Upper lobe of left lung (tissue), 6 donors: ENCODE measurements around the gene IRF2. TPM values are rescaled to one million over a fixed set of nuclear protein-coding genes. Genes with fewer than 3 reads are reported as not detected.
A peak's percentile ranks its signal among the peaks of the same experiment; 100 is the strongest.

Experiments used
- ATAC-seq, 2 donors: fragments of 200-7000 bp; cut with Tn5 transposase; one replicate each; pipeline ENCODE4 v1.9.1; 2022; ENCODE audit warnings: mild to moderate bottlenecking in 2 of 2, moderate library complexity in 2 of 2; ENCODE audit not compliant: low FRiP score in 2 of 2
- DNase-seq, 2 donors: peaks; one replicate each; pipeline ENCODE4 v3.0.0-alpha.2; 2019 to 2020
- H3K27ac ChIP-seq, 4 donors: fragments of 200-600 bp; sonication (generic); one replicate each; pipeline ENCODE4 v1.5.1; 2016 to 2019
- H3K27me3 ChIP-seq, 4 donors: fragments of 200-600 bp; sonication (generic); one replicate each; pipeline ENCODE4 v1.5.1; 2017 to 2019
- H3K36me3 ChIP-seq, 4 donors: fragments of 200-600 bp; sonication (generic); one replicate each; pipeline ENCODE4 v1.5.1; 2016 to 2019
- H3K4me1 ChIP-seq, 4 donors: fragments of 200-600 bp; sonication (generic); one replicate each; pipeline ENCODE4 v1.5.1; 2018 to 2019
- H3K4me3 ChIP-seq, 4 donors: fragments of 200-600 bp; sonication (generic); one replicate each; pipeline ENCODE4 v1.5.1; 2017 to 2019; ENCODE audit warnings: mild to moderate bottlenecking in 2 of 4, moderate library complexity in 1 of 4
- H3K9me3 ChIP-seq, 4 donors: fragments of 200-600 bp; sonication (generic); one replicate each; pipeline ENCODE4 v1.5.1; 2018 to 2019
- CTCF ChIP-seq, 6 experiments: fragments of 450-650 bp in 4 of 6; fragments of 200-600 bp in 2 of 6; sonication (generic) in 2 of 6; IDR thresholded peaks; one replicate each; pipeline ENCODE4 v1.5.1; 2016 to 2019; ENCODE audit warnings: antibody characterized with exemption in 6 of 6
- EP300 ChIP-seq, 4 donors: sonication (generic); formaldehyde crosslinking; IDR thresholded peaks; one replicate each; pipeline ENCODE4 v1.5.1; 2017; ENCODE audit warnings: antibody characterized with exemption in 4 of 4, control low read depth in 2 of 4
- POLR2A ChIP-seq, 4 donors: fragments of 450-650 bp; IDR thresholded peaks; one replicate each; pipeline ENCODE4 v1.5.1; 2016 to 2017; ENCODE audit warnings: antibody characterized with exemption in 4 of 4, mild to moderate bottlenecking in 2 of 4
- POLR2AphosphoS5 ChIP-seq, 2 donors: sonication (generic); formaldehyde crosslinking; IDR thresholded peaks; one replicate each; pipeline ENCODE4 v1.5.1; 2017; ENCODE audit warnings: antibody characterized with exemption in 2 of 2
- WGBS, 2 donors: methylation state at CpG; one replicate each; pipeline ENCODE4 v1.1.5; 2017 to 2018; 5-methylcytosine and 5-hydroxymethylcytosine counted together
- total RNA-seq, 6 donors: library from RNA; depleted of rRNA in 4 of 6; stranded (reverse); fragments of >200 nt in 4 of 6; gene quantifications; one replicate each; pipeline versions ENCODE4 v1.1.0 to v1.2.1, GENCODE V29; 2016 to 2021
- donor health status: DM: no; HTN: no; CAD: no; lungs with moderate emphysema.
- donor health status: DM: no; HTN: yes; CAD: no; lungs with severe emphysema.

Gene IRF2
- total RNA-seq, 6 donors from 2014 or later = 25.5 to 46.1 (median 41.7) TPM

DNA sequence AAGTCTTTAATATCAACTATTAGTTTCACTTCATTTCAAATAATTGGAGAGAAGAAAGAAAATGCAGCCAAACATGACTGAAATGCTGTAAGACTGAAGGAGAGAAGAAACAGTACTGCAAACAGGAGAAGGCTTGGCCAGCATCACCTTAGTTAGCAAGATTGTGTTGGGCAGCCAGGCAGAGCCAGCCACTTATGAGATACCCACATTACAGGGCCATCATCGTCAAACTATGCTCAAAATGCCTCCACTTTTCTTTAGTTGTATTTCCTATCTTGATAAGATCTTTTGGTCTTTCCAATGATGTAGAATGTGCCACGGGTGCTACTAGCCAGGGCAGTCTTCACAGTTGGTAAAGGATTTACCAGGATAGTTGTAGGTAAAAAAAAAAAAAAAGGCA, 10.9 kb upstream of the IRF2 start:
- 72 to 85% methylated on average over 2 of the region's 2 CpGs for WGBS, 2 donors
- no peak overlapping the region for H3K4me3 ChIP-seq
- no peaks in the 10 kb centered on the region for H3K36me3 ChIP-seq
- DNase-seq (no peak), ATAC-seq (no peak)
- H3K27ac ChIP-seq = no peak overlapping the region
- TF ChIP-seq CTCF (IDR thresholded peaks at IDR 0.05) (no peak), POLR2A (IDR thresholded peaks at IDR 0.05) (no peak), EP300 (IDR thresholded peaks at IDR 0.05) (no peak), POLR2AphosphoS5 (IDR thresholded peaks at IDR 0.05) (no peak)
- H3K4me1 ChIP-seq = peaks cover 0 to under 1% (median under 1%) of the 10 kb centered on the region in 4 donors
- no peaks in the 10 kb centered on the region for H3K27me3 ChIP-seq
- H3K9me3 ChIP-seq = no peaks in the 10 kb centered on the region

DNA sequence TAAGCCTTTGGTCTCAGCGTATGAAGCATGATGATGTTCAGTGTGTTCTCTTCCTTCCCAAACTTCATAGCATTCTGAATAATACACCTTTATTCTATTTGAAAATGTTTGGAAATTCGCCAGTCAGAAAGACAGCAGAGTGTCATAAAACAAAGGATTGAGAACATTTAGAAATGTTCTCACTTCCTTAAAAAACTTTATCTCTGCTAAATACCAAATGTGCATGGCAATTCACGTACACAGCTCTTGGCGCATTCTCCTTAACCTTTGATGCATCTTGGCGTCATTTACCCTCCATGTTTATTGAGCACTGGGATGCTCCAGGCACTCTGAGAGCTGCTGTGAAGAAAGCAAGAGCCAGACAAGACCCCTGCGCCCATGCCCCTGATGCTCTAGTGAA, 7.2 kb upstream of the IRF2 start:
- Histone ChIP-seq H3K4me3 (no peak overlapping the region), H3K4me1 (peaks cover 14 to 29% (median 21%) of the 10 kb centered on the region in 4 donors), H3K27me3 (no peaks in the 10 kb centered on the region), H3K27ac (no peak overlapping the region), H3K9me3 (no peaks in the 10 kb centered on the region), H3K36me3 (no peaks in the 10 kb centered on the region)
- no peak for ATAC-seq
- DNase-seq = no peak
- 90 to 94% methylated on average over 6 of the region's 6 CpGs for WGBS, 2 donors
- TF ChIP-seq CTCF (IDR thresholded peaks at IDR 0.05) = no peak
- TF ChIP-seq POLR2A (IDR thresholded peaks at IDR 0.05) = no peak
- no peak for TF ChIP-seq EP300 (IDR thresholded peaks at IDR 0.05)
- TF ChIP-seq POLR2AphosphoS5 (IDR thresholded peaks at IDR 0.05) = no peak

DNA sequence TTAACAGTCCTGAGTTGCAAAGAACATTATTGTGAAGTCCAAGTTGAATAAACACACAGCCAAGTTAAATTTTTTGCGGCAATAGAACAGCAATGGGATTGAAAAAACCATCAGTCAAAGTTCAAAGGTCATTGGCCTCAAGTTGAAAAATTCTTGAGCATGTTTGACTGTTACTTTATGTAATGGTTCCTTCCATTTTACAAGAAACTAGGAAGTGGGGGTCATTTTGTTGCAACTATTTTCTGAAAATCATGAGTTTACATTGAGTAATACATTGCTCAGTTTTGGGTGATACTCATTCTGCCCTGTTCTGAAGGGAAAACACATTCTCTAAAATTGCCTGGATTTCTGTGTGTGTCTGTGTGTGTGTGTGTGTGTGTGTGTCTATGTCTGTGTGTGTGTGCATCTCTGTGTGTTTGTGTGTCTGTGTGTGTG, 5.2 kb upstream of the IRF2 start:
- Histone ChIP-seq H3K9me3 (no peaks in the 10 kb centered on the region), H3K36me3 (no peaks in the 10 kb centered on the region), H3K27me3 (no peaks in the 10 kb centered on the region), H3K27ac (peak overlapping the region; percentile 38 to 68 (median 49)), H3K4me3 (no peak overlapping the region), H3K4me1 (peaks cover 27 to 41% (median 32%) of the 10 kb centered on the region in 4 donors)
- 60 to 73% methylated on average over 1 of the region's 1 CpG for WGBS, 2 donors
- TF ChIP-seq CTCF (IDR thresholded peaks at IDR 0.05) (no peak), EP300 (IDR thresholded peaks at IDR 0.05) (peak in 1 of 4 donors; percentile 22), POLR2AphosphoS5 (IDR thresholded peaks at IDR 0.05) (peak in 1 of 2 donors; percentile 60)
- ATAC-seq (no peak), DNase-seq (no peak)

- DNase-seq = peak in 1 of 2 donors; percentile 35
- ATAC-seq = no peak
- TF ChIP-seq EP300 (IDR thresholded peaks at IDR 0.05) = no peak
- TF ChIP-seq CTCF (IDR thresholded peaks at IDR 0.05) = no peak
- TF ChIP-seq POLR2A (IDR thresholded peaks at IDR 0.05) = no peak
- no peak for TF ChIP-seq POLR2AphosphoS5 (IDR thresholded peaks at IDR 0.05)
- Histone ChIP-seq H3K27ac (peak overlapping the region; percentile 94 to 99 (median 97)), H3K9me3 (no peaks in the 10 kb centered on the region), H3K27me3 (no peaks in the 10 kb centered on the region), H3K4me3 (no peak overlapping the region), H3K4me1 (peaks cover 27 to 41% (median 32%) of the 10 kb centered on the region in 4 donors), H3K36me3 (no peaks in the 10 kb centered on the region)
- 57 to 64% methylated on average over 9 of the region's 9 CpGs for WGBS, 2 donors
Observed at GRCh38 chr4:184477201-184477999, 3.0 kb upstream of the IRF2 start.
